GM18909 (cell line): ENCODE results near the gene DSG2.
"Not testable (repeated sequence)": the region's sequence is repeated elsewhere in the genome, so short reads cannot be mapped to it uniquely, and the experiment has no call there.

ENCODE experiments used
- ATAC-seq: cut with Tn5 transposase; IDR thresholded peaks from one replicate; pipeline ENCODE4 v1.9.1; 2021; ENCODE audit warnings: mild to moderate bottlenecking; ENCODE audit not compliant: unreplicated experiment, poor library complexity

Gene DSG2

DNA sequence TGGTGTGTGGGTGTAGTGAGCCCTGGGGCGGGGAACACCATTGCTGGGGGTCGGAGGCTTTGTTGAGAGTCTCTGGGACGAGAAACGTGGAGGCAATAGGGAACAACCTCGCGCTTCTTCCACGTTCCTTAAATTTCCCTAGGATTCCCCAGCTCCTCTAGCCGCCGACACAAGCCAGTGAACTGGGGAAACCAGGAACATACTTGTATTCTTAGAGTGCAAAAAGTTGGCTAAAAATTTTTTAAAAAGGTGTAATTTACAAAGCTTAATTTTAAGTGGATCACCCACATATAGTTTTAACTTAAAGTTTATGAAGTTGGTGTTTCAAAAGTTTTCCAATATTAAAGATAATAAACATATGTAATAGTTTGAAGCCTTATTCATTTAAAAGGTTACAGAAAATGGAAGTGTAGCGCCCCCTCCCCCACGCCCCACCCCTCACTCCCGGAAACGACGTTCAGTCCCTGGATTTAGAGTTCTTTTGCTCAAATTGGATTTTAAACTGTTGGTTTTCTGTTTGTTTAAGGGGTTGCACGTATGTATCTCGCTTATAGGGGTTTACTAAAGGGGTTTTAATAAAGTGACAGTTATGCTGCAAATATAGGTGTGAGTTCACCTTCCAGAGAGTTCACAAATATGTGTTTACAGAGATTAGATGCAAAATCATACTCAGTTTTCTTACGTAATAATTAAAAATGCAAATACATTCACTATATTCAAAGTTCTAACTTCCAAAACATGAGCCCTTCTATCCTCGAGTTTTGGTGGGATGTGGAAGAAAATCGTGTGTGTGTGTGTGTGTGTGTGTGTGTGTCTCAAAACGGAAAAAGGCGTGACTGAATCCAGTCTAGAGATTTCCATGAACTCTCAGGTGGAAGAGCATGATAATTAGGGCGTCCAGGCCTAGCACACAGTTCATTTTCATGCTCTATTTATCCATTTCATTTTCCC lies 872 bp downstream of the DSG2 start:
- no peak for ATAC-seq

DNA sequence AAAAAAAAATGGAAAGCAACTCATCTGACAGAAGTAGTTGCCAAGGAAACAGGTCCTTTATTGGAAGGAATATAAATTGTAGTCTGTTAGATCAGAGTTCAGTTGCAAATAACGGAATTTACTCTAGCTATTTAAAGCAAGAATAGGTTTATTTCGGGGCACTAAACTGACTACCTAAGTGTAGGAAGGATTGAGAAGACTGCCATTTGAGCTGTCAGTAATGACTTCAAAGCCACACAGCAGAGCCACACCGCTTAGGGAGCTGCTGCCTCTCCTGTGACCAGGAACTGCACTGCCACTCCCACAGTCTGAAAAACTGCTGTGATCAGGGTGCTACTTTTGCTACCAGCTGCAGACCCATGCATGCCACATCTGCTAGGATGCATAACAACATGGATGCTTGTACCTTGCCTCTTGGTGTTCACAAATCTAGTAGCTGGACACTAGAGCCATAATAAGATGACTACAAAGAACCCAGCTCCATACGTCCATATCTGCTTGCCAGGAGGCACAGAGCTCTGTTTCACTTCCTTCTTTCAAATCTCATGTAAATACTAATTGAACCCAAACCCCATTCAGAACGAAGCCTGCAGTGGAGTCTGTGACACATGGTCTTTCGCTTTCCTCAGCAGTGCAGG lies 2.2 kb downstream of the DSG2 start:
- peak; percentile 90 for ATAC-seq

DNA sequence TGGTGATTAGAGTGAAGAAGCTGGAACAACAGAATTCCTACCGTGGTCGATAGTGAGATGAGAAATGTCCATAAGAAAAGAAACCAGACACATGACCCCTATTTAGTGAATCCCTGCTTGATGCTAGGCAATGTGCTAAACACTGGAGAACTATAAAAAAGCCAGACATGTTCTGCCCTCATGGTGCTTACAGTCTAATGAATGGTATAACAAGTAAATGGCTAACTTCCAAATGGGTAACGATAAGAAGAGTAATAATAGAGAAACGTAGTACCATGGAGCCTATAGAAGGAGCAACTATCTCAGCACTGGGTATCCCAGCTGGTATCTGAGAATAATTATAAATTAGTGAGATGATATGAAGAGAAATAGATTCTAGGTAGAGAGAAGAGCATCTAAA lies 5.0 kb downstream of the DSG2 start:
- ATAC-seq: no peak

DNA sequence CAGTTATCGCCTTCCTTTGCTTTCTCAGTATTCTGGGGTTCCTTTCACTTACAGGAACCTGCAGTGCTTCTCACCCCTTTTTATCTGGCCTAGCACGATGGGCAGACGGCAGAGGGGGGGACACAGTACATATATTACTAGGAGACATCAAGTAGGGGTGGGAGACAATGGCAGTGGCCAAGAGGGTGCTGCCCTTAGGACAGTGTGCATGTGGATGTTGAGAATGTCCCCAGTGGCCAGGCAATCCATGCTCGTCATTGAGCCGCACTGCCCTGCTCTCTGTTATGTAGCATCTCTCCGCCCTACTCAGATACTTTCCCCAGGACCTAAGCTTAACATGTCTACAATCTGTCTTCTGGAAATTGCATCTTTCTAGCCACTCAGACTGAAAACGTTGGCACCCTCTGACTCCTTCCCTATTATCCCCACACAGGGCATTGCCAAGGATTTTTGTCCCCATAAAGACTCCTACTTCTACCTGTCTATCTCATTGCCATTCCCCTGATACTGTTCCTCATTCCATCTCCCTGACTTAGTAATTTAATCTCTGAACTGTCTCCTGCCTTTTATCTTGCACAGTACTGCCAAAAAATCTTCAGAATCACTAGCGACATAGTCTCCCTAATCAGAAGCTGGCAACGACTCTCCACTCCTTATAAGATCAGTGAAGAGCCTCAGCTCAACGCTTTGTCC lies 6.6 kb downstream of the DSG2 start:
- ATAC-seq: no peak

DNA sequence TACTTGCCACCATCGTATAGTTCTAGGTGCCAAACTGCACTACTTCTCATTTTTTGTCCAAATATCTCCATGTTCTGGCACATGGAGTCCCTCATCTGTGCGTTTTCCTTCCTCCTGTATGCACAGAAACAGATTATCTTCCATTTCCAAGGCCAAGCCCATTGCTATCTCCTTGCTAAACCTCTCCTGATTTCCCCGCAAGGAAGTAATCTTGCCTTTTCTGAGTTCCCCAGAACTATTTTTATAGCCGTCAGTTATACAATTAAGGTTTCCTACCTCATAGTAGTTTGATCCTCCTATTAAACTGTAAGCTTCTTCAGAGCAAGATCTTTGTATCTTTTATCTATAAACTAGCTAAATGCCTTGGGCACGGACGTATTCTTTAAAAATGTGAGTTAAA lies 7.2 kb downstream of the DSG2 start:
- no peak for ATAC-seq

DNA sequence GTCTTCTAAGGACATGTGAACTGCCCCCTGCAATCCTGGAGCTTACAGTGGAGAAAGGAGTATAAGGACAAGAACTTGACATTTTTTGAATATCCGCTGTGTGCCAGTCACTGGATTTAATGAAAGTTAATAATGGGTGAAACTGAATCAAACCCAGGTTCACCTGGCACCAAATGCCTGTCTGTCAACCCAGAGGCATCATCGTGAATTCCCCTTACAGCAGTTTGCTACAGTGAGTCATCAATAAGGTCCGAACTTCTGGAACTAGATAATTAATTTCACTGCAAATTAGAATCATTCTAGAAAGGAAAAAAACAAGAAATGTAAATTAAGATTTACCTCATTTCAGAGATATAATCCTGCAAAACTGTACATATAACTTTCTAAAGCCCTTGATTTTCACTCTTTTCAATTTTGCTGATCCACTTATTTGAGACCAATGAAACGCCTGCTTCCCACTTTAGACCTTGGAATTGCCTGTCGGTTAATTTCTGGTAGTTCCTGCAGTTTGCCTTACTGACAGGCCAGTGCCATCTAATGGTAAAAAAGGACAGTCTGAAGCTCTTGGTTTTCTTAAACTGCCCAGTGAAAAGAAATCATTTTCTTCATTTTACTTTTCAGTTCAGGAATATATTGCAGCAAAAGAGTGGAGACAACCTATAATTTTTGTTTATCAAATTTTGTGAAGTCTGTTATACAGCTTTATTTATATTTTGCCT lies 8.2 kb downstream of the DSG2 start:
- no peak for ATAC-seq

DNA sequence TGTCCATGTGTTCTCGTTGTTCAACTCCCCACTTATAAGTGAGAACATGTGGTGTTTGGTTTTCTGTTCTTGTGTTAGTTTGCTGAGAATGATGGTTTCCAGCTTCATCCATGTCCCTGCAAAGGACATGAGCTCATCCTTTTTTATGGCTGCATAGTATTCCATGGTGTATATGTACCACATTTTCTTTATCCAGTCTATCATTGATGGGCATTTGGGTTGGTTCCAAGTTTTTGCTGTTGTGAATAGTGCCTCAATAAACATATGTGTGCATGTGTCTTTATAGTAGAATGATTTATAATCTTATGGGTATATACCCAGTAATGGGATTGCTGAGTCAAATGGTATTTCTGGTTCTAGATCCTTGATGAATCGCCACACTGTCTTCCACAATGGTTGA lies 9.1 kb downstream of the DSG2 start:
- ATAC-seq: not testable (repeated sequence)

DNA sequence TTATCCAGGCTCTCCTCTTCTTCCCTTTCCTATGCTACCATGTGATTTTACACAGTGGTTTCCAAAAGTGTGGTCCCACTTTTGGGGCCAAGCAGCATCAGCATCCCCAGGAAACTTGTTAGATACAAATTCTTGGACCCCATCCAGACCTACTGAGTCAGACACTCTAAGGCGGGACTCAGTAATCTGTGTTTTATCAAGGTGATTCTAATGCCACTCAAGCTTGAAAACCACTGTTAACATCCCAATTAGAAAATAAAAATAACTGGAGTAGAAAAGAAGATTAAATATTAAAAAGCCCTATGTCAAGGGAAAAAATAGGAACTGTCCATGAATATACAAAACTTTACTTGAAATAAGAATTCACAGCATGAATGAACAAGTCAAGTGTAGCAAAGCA lies 10.8 kb downstream of the DSG2 start:
- ATAC-seq: no peak

DNA sequence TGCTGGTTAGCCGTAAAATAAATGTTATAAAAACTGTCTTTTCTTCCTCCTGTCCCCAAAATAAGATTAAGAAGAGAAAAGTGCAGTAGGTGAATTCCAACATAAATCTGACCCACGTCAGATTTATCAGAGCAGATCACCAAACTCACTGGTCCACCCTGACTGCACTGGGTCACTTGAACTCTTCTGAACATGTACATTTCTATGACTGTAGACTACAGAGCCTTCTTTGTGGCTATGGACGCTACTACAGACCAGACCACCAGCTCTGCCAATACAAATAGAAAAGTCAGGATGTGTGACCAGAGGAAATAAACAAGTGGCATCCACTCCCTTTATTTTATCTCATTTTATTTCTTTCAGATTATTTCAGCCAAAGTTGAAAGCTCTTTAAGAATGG lies 11.6 kb downstream of the DSG2 start:
- ATAC-seq: no peak

DNA sequence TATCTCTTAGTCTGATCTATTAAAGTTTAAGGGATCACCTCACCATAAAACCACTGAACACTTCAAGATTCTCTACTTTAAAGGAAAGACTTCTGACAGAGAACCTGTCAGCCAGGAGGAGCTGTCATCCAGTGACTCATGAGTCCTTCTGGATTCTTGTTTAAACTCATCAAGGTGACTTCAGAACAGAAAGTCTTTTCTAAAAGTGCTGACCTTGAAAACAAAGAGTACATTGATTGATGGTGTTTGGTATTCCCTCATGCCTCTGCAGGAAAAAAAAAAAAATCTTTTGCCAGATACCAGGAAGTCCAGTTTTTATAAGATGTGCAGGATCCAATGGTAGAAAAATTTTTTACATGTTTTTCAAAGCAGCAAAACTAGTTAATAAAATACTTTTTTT lies 12.3 kb downstream of the DSG2 start:
- ATAC-seq: no peak

DNA sequence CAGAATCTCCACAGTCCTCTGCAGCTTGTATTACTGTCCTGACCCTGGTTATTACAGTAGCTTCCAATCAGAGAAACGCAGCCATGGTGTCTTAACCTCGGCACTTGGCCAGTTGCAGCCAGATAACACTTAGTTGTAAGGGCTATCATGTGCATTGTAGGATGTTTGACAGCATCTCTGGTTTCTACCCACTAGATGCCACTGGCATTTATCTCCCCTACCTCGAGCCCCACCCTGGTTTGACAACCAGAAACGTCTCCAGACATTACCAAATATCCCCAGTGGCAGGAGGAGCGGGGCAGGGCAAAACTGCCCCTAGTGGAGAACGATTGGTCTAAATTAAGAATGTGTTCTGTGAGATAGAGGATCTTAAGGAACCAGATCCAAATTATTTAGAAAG lies 13.1 kb downstream of the DSG2 start:
- ATAC-seq: no peak

DNA sequence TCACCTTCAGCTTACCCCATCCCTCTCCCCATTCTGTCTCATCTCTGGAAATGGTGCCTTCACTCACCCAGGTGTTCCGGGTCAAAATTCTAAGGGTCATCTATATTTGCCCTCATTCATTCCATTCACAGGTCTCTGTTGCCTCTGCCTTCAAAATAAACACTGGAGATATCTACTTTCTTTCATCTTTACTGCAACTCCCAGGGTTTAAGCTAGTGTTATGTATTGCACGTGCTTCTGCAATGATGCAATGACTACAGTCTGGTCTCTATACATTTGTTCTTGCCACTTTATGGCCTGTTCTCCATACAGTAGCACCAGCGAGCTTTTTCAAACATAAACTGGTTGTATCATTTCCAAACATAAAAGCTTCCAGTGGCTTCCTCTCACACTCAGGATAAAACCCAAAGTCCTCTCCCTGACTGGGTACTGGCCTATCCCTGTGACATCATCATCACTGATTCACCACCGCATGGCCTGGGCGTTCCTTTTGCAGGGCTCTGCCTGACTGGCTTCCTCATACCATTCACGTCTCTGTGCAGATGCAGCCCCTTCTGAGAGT lies 14.3 kb downstream of the DSG2 start:
- no peak for ATAC-seq

DNA sequence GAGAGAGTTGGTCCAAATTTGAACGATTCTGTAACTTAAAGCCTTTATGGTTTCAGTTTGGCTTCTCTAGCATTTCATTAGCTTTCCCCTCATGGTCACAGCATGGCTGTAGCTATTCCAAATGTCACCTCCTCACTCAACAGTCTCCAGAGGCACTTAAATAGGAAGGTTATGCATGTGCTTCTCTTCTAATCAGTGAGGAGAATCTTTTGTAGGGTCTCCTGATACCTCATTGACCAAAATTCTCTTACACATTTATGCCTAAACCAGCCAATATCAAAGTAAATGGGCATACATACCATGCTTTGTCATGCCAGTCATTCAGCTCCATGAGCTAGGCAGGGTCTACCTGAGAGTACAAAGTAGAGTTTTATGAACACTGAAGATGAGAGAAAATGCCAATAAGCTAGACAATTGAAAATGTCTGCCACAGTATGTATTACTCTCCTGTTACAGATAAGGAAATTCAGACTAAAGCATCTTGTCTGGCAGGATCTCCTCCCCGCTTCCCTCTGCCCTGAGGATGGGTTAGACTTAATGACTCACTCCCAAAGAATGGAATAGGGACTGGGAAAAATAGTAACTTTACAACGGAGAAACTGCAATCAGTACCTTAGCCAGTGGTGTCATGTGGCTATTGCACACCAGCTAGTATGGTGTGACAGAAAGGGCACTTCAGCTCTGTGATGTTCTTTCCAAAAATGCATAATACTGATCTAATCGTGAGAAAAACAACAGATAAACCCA lies 15.4 kb downstream of the DSG2 start:
- ATAC-seq: no peak

DNA sequence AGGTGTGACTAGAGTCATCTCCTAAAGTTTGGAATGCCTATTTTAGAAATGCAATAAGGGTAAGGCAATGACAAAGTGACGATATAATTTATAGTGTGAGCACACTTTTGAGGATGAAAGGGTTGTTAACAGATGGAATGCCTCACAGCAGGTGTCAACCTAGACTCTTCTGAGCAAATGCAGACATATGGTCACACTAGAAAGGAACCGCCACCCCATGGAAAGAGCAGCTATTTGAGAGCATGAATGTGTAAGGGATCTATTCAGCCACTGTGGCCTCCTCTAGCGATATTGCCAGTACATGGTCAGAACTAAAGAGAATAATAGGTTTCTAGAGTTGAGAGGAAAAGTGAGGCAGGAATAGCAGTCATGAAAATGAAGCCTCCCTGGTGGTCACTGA lies 18.5 kb downstream of the DSG2 start:
- ATAC-seq: no peak

DNA sequence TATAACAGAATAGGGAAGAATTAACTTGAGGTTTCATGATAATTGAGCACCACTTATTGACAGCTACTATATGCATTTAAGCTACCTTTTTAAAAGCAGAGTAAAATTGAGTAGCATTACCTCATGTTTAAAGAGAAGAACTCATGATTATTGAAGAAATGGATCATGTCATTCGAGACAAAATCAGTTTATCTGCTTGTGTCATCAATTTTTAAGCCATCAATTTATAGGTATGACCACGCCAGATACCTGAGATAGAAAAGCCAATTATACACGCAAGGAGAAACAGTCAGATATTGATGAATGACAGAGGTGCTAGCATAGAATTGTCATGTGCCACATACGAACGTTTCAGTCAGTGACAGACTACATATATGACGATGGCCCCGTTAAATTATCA lies 28.4 kb downstream of the DSG2 start:
- no peak for ATAC-seq

DNA sequence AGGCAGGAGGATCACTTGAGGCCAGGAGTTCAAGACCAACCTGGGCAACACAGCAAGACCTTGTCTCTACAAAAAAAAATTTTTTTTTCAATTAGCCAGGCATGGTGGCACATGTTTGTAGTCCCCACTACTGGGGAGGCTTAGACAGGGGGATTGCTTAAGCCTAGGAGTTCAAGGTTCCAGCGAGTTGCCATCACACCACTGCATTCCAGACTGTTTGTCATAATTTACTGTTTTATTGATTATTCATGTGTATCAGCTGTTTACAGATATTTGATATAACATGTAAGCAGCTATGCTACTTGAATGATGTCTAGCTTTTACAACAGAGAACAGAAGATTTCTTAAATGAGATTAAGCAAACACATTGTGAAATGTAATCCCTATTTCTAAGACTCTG lies 35.3 kb downstream of the DSG2 start:
- no peak for ATAC-seq

DNA sequence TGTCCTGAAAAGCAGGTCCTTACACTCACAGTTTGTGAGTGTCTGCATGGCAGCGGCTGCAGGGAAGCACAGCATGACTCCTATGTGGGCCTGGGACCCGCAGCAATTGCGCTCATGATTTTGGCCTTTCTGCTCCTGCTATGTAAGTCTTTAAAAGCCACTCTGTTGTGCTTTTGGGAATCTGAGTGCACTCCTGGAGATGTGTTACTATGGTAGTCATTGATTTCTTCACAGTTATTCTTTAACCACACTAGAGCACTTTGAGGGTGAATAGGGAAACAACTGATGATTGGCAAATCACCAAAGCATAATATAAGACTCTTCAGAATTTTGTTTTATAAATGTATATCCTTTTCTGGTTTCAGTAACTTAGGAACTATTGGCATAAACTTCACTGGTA lies 40.9 kb downstream of the DSG2 start:
- ATAC-seq: no peak

DNA sequence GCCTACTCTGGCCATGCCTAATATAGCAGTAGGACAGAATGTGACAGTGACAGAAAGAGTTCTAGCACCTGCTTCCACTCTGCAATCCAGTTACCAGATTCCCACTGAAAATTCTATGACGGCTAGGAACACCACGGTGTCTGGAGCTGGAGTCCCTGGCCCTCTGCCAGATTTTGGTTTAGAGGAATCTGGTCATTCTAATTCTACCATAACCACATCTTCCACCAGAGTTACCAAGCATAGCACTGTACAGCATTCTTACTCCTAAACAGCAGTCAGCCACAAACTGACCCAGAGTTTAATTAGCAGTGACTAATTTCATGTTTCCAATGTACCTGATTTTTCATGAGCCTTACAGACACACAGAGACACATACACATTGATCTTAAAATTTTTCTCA lies 48.5 kb downstream of the DSG2 start:
- no peak for ATAC-seq

DNA sequence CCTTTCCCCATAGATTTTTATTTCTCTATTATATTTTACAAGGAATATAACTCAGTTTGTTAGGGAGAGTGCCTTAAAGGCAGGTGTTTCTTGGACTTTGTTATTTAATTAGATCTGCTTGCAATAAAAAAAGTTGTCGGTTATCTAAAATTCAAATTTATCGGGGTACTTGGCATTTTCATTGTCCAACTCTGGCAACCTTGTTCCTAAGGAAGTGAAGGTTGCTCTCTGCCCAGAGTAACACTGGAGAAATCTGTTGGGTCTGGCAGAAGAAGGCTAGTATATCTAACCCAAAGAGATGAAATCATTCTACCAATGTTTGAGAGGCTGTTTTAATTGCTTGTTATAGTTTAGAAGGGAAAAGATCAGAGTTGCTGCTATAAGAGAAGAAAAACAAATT lies 50.9 kb downstream of the DSG2 start:
- no peak for ATAC-seq

DNA sequence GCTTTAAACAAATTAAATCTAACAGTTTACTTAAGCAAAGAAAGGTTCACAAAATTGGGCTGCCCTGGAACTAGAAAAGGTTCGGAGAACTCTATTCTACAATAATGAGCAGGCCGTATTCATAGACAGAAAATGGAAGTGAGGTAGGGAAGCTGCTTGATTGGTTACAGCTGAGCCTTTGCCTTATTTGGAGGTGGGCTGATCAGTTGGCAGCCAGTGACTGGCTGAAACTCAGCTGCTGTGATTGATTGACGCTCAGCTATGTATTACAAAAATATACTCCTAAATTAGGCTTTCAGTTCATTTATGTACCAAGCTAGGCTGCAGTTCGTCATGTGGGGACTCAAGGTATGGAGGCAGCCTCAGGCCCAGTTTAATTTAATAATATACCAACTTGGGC lies 51.4 kb downstream of the DSG2 start:
- ATAC-seq: no peak
